Measurements from ENCODE around the gene CD72. TPM values are rescaled to one million over a fixed set of nuclear protein-coding genes. Genes with fewer than 3 reads are reported as not detected.

CD72 gene
- total RNA-seq, 1 experiment from 2014 or later, result 0.95 TPM

GRCh38 chr9:35568196-35568595 is 50.0 kb downstream of the CD72 start:
- peaks cover 9% of the 10 kb centered on the region for H3K4me1 Mint-ChIP-seq (ENCODE audit: low read depth, unreplicated experiment)
- no peak for TF ChIP-seq CTCF (IDR thresholded peaks at IDR 0.05; ENCODE audit: insufficient read depth in 1 of 2, low read depth in 1 of 2, low read length in 1 of 2, severe bottlenecking in 1 of 2, unreplicated experiment in 1 of 2)
- no peak overlapping the region for H3K4me3 Mint-ChIP-seq (ENCODE audit: unreplicated experiment)
- no peaks in the 10 kb centered on the region for H3K4me1 ChIP-seq
- H3K36me3 ChIP-seq (ENCODE audit: control insufficient read depth, insufficient read depth, low read length), result no peaks in the 10 kb centered on the region
- intact Hi-C loops (cut with micrococcal nuclease; ENCODE audit: unreplicated experiment), result no loop called here
- H3K9me3 ChIP-seq, result no peaks in the 10 kb centered on the region
- no peaks in the 10 kb centered on the region for H3K27me3 ChIP-seq (replicated peaks; ENCODE audit: control insufficient read depth, insufficient read depth, low read length)
- no peak overlapping the region for H3K27ac Mint-ChIP-seq (ENCODE audit: unreplicated experiment)
- BruUV-seq (replicated peaks), result no TSS peak
- no peak for DNase-seq
- ChIA-PET POLR2A (no interaction called here), CTCF (no interaction called here)
- H3K27me3 Mint-ChIP-seq (ENCODE audit: insufficient read depth, unreplicated experiment), result no peaks in the 10 kb centered on the region
- H3K9me3 Mint-ChIP-seq (ENCODE audit: unreplicated experiment), result no peaks in the 10 kb centered on the region
- H3K4me3 ChIP-seq (ENCODE audit: low read depth, low read length), result no peak overlapping the region
- H3K36me3 Mint-ChIP-seq (ENCODE audit: insufficient read depth, unreplicated experiment), result peaks cover 5% of the 10 kb centered on the region

GRCh38 chr9:35566417-35566816 is 51.8 kb downstream of the CD72 start:
- CTCF ChIA-PET, result interaction anchor here (0.6 to 1.5 kb wide), 5 partner anchors 13 to 92 kb away, joined by 3 to 5 read pairs (median 3); partner anchors contain the start of genes CCDC107 and RMRP
- POLR2A ChIA-PET, result no interaction called here
- Mint-ChIP-seq H3K27me3 (ENCODE audit: insufficient read depth, unreplicated experiment) (no peaks in the 10 kb centered on the region), H3K36me3 (ENCODE audit: insufficient read depth, unreplicated experiment) (peaks cover 18% of the 10 kb centered on the region), H3K9me3 (ENCODE audit: unreplicated experiment) (no peaks in the 10 kb centered on the region), H3K4me3 (ENCODE audit: unreplicated experiment) (no peak overlapping the region), H3K27ac (ENCODE audit: unreplicated experiment) (no peak overlapping the region), H3K4me1 (ENCODE audit: low read depth, unreplicated experiment) (peaks cover 9% of the 10 kb centered on the region)
- intact Hi-C loops (cut with micrococcal nuclease; ENCODE audit: unreplicated experiment), result no loop called here
- Histone ChIP-seq H3K36me3 (ENCODE audit: control insufficient read depth, insufficient read depth, low read length) (no peaks in the 10 kb centered on the region), H3K4me1 (no peaks in the 10 kb centered on the region), H3K4me3 (ENCODE audit: low read depth, low read length) (no peak overlapping the region), H3K27me3 (replicated peaks; ENCODE audit: control insufficient read depth, insufficient read depth, low read length) (no peaks in the 10 kb centered on the region), H3K9me3 (no peaks in the 10 kb centered on the region)
- no TSS peak for BruUV-seq (replicated peaks)
- TF ChIP-seq CTCF (IDR thresholded peaks at IDR 0.05; ENCODE audit: insufficient read depth in 1 of 2, low read depth in 1 of 2, low read length in 1 of 2, severe bottlenecking in 1 of 2, unreplicated experiment in 1 of 2), result no peak
- no peak for DNase-seq

- Mint-ChIP-seq H3K27ac (ENCODE audit: unreplicated experiment) (no peak overlapping the region), H3K4me1 (ENCODE audit: low read depth, unreplicated experiment) (peaks cover 7% of the 10 kb centered on the region), H3K36me3 (ENCODE audit: insufficient read depth, unreplicated experiment) (peaks cover 35% of the 10 kb centered on the region), H3K9me3 (ENCODE audit: unreplicated experiment) (no peaks in the 10 kb centered on the region), H3K4me3 (ENCODE audit: unreplicated experiment) (no peak overlapping the region), H3K27me3 (ENCODE audit: insufficient read depth, unreplicated experiment) (no peaks in the 10 kb centered on the region)
- H3K4me1 ChIP-seq, result no peaks in the 10 kb centered on the region
- TF ChIP-seq CTCF (IDR thresholded peaks at IDR 0.05; ENCODE audit: insufficient read depth in 1 of 2, low read depth in 1 of 2, low read length in 1 of 2, severe bottlenecking in 1 of 2, unreplicated experiment in 1 of 2), result no peak
- no peaks in the 10 kb centered on the region for H3K9me3 ChIP-seq
- CTCF ChIA-PET, result no interaction called here
- POLR2A ChIA-PET, result no interaction called here
- H3K36me3 ChIP-seq (ENCODE audit: control insufficient read depth, insufficient read depth, low read length), result no peaks in the 10 kb centered on the region; the same call in 1 of the 2 replicates
- intact Hi-C loops (cut with micrococcal nuclease; ENCODE audit: unreplicated experiment), result loop anchor here (5.0 kb wide), 1 partner anchor 38 kb away; no protein-coding TSS in a partner anchor
- no TSS peak for BruUV-seq (replicated peaks)
- H3K27me3 ChIP-seq (replicated peaks; ENCODE audit: control insufficient read depth, insufficient read depth, low read length), result no peaks in the 10 kb centered on the region
- no peak overlapping the region for H3K4me3 ChIP-seq (ENCODE audit: low read depth, low read length)
- no peak for DNase-seq
Measured at GRCh38 chr9:35564658-35565061, 53.6 kb downstream of the CD72 start.

Data from Caco-2 (cell line).